Endodermal cell (in vitro differentiated cells): ENCODE data around the gene ZDHHC16. TPM values are rescaled to one million over a fixed set of nuclear protein-coding genes. Genes with fewer than 3 reads are reported as not detected.

Source experiments
- DNase-seq: peaks from one replicate; pipeline ENCODE4 v3.0.0-alpha.2; 2017
- H3K27ac ChIP-seq: 2 replicates; pipeline ENCODE4 v1.5.1; 2013; ENCODE audit warnings: mild to moderate bottlenecking, low read depth, low read length, moderate library complexity
- H3K27me3 ChIP-seq: 2 replicates; pipeline ENCODE4 v1.6.1; 2013; ENCODE audit warnings: mild to moderate bottlenecking, low read length, moderate library complexity; ENCODE audit not compliant: insufficient read depth, control insufficient read depth, poor library complexity, severe bottlenecking
- H3K36me3 ChIP-seq: 2 replicates; pipeline ENCODE4 v1.7.0; 2013; ENCODE audit warnings: mild to moderate bottlenecking, low read length, moderate library complexity; ENCODE audit not compliant: control insufficient read depth, insufficient read depth
- H3K4me1 ChIP-seq: one replicate; pipeline ENCODE4 v1.7.0; 2013; ENCODE audit warnings: low read length; ENCODE audit not compliant: control insufficient read depth, insufficient read depth
- H3K4me3 ChIP-seq: 2 replicates; pipeline ENCODE4 v1.5.1; 2013; ENCODE audit warnings: mild to moderate bottlenecking, low read length, moderate library complexity
- H3K9ac ChIP-seq: 2 replicates; pipeline ENCODE4 v1.6.1; 2013; ENCODE audit warnings: mild to moderate bottlenecking, low read length, moderate library complexity; ENCODE audit not compliant: poor library complexity, severe bottlenecking; ENCODE audit errors: extremely low read depth
- H3K9me3 ChIP-seq: 2 replicates; pipeline ENCODE4 v1.6.1; 2013; ENCODE audit warnings: mild to moderate bottlenecking, low read length, moderate library complexity; ENCODE audit not compliant: control insufficient read depth
- H3K27ac Mint-ChIP-seq: 2 replicates; pipeline ENCODE4 v1.8.0; 2020; ENCODE audit warnings: mixed read lengths
- H3K27me3 Mint-ChIP-seq: 2 replicates; pipeline ENCODE4 v1.8.0; 2021; ENCODE audit warnings: mild to moderate bottlenecking, mixed read lengths; ENCODE audit not compliant: insufficient read depth
- H3K36me3 Mint-ChIP-seq: 2 replicates; pipeline ENCODE4 v1.8.0; 2020; ENCODE audit warnings: low read depth, mixed read lengths
- H3K4me1 Mint-ChIP-seq: 2 replicates; pipeline ENCODE4 v1.8.0; 2020; ENCODE audit warnings: mixed read lengths
- H3K4me3 Mint-ChIP-seq: 2 replicates; pipeline ENCODE4 v1.8.0; 2020; ENCODE audit warnings: mild to moderate bottlenecking, moderate library complexity, mixed read lengths
- H3K9me3 Mint-ChIP-seq: 2 replicates; pipeline ENCODE4 v1.8.0; 2020; ENCODE audit warnings: mild to moderate bottlenecking, mixed read lengths
- WGBS, 2 experiments: methylation state at CpG; one replicate each; pipeline versions ENCODE4 v1.1.5 to v1.1.7; 2013; ENCODE audit warnings: missing lambda C conversion rate in 2 of 2, mixed read lengths in 1 of 2; ENCODE audit not compliant: insufficient coverage in 1 of 2, insufficient read length in 1 of 2; 5-methylcytosine and 5-hydroxymethylcytosine counted together
- total RNA-seq, 2 donors: library from RNA; stranded (reverse); fragmentation: NEBNext Ultra II Directional in 1 of 2; extraction: Animal tissue kit (Norgen Biotek cat#: 25700) in 1 of 2; gene quantifications; 2 replicates in 1 of 2; 3 replicates in 1 of 2; pipeline ENCODE4 v1.2.1, GENCODE V29; 2021
- TF ChIP-seq, protein P1 (sequence below): fragments of 200-600 bp; sonication (generic); conservative IDR thresholded peaks from 2 replicates; pipeline ENCODE4 v1.5.0; 2021; ENCODE audit warnings: antibody characterized with exemption, mild to moderate bottlenecking

ZDHHC16 gene
- total RNA-seq, 2 donors from 2014 or later = 44.5 to 53.6 TPM

DNA sequence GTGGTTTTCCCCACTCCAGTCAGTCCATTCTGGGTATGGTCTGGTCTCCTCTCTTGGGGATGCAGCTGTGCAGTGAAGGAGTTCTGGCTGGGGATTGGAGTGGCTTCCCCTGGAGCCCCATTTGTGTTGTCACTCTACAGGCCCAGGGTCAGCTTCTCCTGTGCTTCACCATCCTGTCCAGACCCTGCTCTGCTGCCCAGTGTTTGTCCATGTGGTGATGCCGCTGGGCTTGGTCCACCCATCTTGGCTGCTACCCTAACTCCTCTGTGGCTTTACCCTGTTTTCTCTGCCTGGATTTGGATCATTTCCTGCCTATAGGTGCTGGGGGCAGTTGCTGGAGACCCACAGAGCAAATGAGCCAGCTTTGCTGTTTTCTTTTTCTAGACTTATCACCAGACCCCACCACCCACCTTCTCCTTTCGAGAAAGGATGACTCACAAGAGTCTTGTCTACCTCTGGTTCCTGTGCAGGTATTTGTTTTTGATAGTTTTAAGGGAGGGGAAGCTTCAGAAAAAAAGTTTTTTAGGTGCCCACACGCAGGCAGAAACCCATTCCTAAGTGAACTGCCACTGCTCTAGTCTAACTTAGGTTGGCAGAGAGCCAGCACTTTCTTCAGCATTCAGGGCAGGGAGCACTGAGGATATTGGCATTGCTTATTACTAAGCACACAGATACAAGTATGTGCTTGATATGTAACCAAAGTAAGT lies 8.5 kb downstream of the ZDHHC16 start:
- Histone ChIP-seq H3K9me3 (no peaks in the 10 kb centered on the region), H3K36me3 (peaks cover 82% of the 10 kb centered on the region), H3K4me1 (no peaks in the 10 kb centered on the region), H3K4me3 (no peak overlapping the region), H3K27ac (no peak overlapping the region), H3K27me3 (no peaks in the 10 kb centered on the region), H3K9ac (no peak overlapping the region)
- TF ChIP-seq, protein P1, sequence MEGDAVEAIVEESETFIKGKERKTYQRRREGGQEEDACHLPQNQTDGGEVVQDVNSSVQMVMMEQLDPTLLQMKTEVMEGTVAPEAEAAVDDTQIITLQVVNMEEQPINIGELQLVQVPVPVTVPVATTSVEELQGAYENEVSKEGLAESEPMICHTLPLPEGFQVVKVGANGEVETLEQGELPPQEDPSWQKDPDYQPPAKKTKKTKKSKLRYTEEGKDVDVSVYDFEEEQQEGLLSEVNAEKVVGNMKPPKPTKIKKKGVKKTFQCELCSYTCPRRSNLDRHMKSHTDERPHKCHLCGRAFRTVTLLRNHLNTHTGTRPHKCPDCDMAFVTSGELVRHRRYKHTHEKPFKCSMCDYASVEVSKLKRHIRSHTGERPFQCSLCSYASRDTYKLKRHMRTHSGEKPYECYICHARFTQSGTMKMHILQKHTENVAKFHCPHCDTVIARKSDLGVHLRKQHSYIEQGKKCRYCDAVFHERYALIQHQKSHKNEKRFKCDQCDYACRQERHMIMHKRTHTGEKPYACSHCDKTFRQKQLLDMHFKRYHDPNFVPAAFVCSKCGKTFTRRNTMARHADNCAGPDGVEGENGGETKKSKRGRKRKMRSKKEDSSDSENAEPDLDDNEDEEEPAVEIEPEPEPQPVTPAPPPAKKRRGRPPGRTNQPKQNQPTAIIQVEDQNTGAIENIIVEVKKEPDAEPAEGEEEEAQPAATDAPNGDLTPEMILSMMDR = no peak
- Mint-ChIP-seq H3K36me3 (peaks cover 64% of the 10 kb centered on the region), H3K27ac (no peak overlapping the region), H3K9me3 (no peaks in the 10 kb centered on the region), H3K4me3 (no peak overlapping the region), H3K4me1 (no peaks in the 10 kb centered on the region), H3K27me3 (no peaks in the 10 kb centered on the region)
- 90 to 100% methylated on average over 2 to 3 of the region's 3 CpGs for WGBS, 2 experiments
- no peak for DNase-seq

DNA sequence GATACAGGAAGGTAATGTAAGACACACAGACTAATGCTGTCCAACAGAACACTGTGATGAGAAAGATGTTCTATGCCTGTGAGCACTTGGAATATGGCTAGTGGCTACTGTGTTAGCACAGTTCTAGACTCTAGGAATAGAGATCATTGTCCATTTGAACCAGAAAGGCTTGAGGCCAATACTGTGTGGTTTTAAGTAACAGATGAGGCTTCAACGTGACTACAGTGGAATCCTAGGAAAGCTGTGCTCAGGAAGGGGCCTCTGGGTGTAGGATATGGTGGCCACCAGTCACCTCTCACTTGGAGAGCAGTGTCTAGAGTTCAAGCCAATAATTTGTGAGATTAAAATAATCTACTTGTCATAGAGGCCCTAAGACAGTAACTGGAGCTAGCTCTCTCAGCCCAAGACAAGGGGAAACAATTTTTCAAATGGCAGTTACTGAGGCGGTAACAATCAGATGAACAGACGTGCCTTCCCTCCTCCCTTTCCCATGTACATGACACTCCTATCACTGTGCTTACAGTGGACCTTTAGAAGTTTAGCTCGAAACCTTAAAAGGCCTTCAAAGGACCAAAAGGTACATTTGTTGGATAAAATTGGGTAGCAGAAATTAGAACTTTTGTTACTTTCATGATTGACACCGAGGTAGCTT lies 10.2 kb downstream of the ZDHHC16 start:
- no peak overlapping the region for H3K4me3 Mint-ChIP-seq
- H3K27me3 ChIP-seq = no peaks in the 10 kb centered on the region
- H3K36me3 ChIP-seq = peaks cover 88% of the 10 kb centered on the region
- no peaks in the 10 kb centered on the region for H3K9me3 Mint-ChIP-seq
- WGBS, 2 experiments = 73 to 75% methylated on average over 4 to 5 of the region's 5 CpGs
- no peaks in the 10 kb centered on the region for H3K27me3 Mint-ChIP-seq
- no peak overlapping the region for H3K27ac ChIP-seq
- no peak for DNase-seq
- H3K4me1 Mint-ChIP-seq = no peaks in the 10 kb centered on the region
- no peaks in the 10 kb centered on the region for H3K9me3 ChIP-seq
- no peak overlapping the region for H3K27ac Mint-ChIP-seq
- no peaks in the 10 kb centered on the region for H3K4me1 ChIP-seq
- no peak overlapping the region for H3K9ac ChIP-seq
- no peak overlapping the region for H3K4me3 ChIP-seq
- TF ChIP-seq, protein P1 = no peak
- peaks cover 80% of the 10 kb centered on the region for H3K36me3 Mint-ChIP-seq

DNA sequence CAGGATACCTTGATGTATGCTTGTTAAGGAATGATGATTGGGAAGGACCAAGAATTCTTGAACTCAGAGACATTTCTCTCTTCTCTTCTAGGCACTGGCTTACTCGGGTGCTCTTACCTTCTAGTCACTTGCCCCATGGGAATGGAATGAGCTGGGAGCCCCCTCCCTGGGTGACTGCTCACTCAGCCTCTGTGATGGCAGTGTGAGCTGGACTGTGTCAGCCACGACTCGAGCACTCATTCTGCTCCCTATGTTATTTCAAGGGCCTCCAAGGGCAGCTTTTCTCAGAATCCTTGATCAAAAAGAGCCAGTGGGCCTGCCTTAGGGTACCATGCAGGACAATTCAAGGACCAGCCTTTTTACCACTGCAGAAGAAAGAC lies 10.7 kb downstream of the ZDHHC16 start:
- H3K27ac Mint-ChIP-seq = no peak overlapping the region
- 93 to 100% methylated on average over 3 of the region's 3 CpGs for WGBS, 2 experiments
- no peaks in the 10 kb centered on the region for H3K9me3 ChIP-seq
- H3K9me3 Mint-ChIP-seq = no peaks in the 10 kb centered on the region
- H3K4me1 ChIP-seq = no peaks in the 10 kb centered on the region
- no peaks in the 10 kb centered on the region for H3K4me1 Mint-ChIP-seq
- H3K36me3 ChIP-seq = peaks cover 92% of the 10 kb centered on the region
- H3K4me3 Mint-ChIP-seq = no peak overlapping the region
- no peaks in the 10 kb centered on the region for H3K27me3 Mint-ChIP-seq
- H3K9ac ChIP-seq = no peak overlapping the region
- no peak overlapping the region for H3K4me3 ChIP-seq
- TF ChIP-seq, protein P1 = no peak
- no peak overlapping the region for H3K27ac ChIP-seq
- H3K27me3 ChIP-seq = no peaks in the 10 kb centered on the region
- no peak for DNase-seq
- peaks cover 85% of the 10 kb centered on the region for H3K36me3 Mint-ChIP-seq
